ENCODE measurements around the gene RFLNA. TPM values are rescaled to one million over a fixed set of nuclear protein-coding genes. Genes with fewer than 3 reads are reported as not detected.

RFLNA gene
- polyA plus RNA-seq, 1 donor (not counting 4 experiments of a cell fraction or from before 2014, with no cell fraction given): 1.1 TPM

DNA sequence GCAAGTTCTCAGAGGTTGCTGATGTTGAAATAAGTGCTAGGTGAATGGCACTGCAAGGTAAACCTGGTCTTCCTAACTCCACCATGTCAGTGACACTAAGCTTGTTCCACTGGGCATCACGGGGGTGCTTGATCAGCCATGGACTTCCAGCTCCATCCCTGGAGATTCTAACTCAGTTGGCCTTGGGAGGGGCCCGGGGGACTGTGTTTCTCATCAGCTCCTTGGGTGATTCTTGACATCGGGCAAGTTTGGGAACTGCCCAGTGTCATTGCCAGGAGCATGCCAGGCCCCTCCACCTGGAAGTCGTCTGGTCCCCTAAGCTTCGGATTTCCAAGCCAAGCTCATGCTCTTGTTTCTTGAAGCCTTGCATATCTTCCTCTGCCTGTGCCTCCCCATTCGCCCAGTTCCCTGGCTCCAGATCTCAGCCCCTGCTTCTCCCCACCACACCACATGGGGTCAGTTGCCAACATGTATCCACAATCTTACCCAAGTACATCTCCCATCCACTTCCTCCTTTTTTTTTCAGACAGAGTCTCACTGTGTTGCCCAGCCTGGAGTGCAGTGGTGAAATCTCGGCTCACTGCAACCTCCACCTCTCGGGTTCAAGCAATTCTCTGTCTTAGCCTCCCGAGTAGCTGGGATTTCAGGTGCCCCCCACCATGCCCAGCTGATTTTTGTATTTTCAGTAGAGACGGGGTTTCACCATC is 30.7 kb upstream of the RFLNA start:
- dilution Hi-C loops (cut with MboI; ENCODE audit: extremely low pct_ligation_motif_present, low sequenced_read_pairs): no loop called here
- TF ChIP-seq CTCF (optimal IDR thresholded peaks at IDR 0.05 in 1 of 3, IDR thresholded peaks at IDR 0.05 in 1 of 3, conservative IDR thresholded peaks at IDR 0.05 in 1 of 3; ENCODE audit: extremely low read depth in 1 of 3, insufficient read depth in 2 of 3, low read length in 3 of 3) (no peak), EZH2 (IDR thresholded peaks at IDR 0.05; ENCODE audit: low read length) (no peak)
- H3K27me3 ChIP-seq (ENCODE audit: control insufficient read depth, extremely low read depth, insufficient read depth, low read length): peaks cover 27% of the 10 kb centered on the region

GRCh38 chr12:124264879-124265278 is 30.0 kb upstream of the RFLNA start:
- TF ChIP-seq CTCF (optimal IDR thresholded peaks at IDR 0.05 in 1 of 3, IDR thresholded peaks at IDR 0.05 in 1 of 3, conservative IDR thresholded peaks at IDR 0.05 in 1 of 3; ENCODE audit: extremely low read depth in 1 of 3, insufficient read depth in 2 of 3, low read length in 3 of 3) (no peak), EZH2 (IDR thresholded peaks at IDR 0.05; ENCODE audit: low read length) (no peak)
- Histone ChIP-seq H3K27ac (ENCODE audit: control insufficient read depth, insufficient read depth, low read length) (no peak overlapping the region), H3K36me3 (ENCODE audit: control insufficient read depth in 2 of 2, extremely low read depth in 1 of 2, insufficient read depth in 2 of 2, low read length in 2 of 2) (no peaks in the 10 kb centered on the region), H3K9ac (ENCODE audit: control insufficient read depth, extremely low read depth, insufficient read depth, low read length) (no peak overlapping the region), H3K4me2 (ENCODE audit: control insufficient read depth, extremely low read depth, insufficient read depth, low read depth, low read length) (no peak overlapping the region), H3K27me3 (ENCODE audit: control insufficient read depth, extremely low read depth, insufficient read depth, low read length) (peaks cover 20% of the 10 kb centered on the region), H2AFZ (ENCODE audit: control insufficient read depth, low read length) (no peak overlapping the region), H3K9me1 (ENCODE audit: control insufficient read depth, extremely low read depth, insufficient read depth, low read length) (no peaks in the 10 kb centered on the region), H3K4me1 (ENCODE audit: control insufficient read depth, extremely low read depth, insufficient read depth, low read length) (no peaks in the 10 kb centered on the region), H3K9me3 (ENCODE audit: control insufficient read depth, low read depth, low read length) (no peaks in the 10 kb centered on the region), H3K4me3 (ENCODE audit: control insufficient read depth in 2 of 3, extremely low read depth in 1 of 3, insufficient read depth in 2 of 3, low read depth in 1 of 3, low read length in 3 of 3) (no peak overlapping the region), H4K20me1 (ENCODE audit: control insufficient read depth, extremely low read depth, insufficient read depth, low read length) (no peaks in the 10 kb centered on the region), H3K79me2 (ENCODE audit: control insufficient read depth, insufficient read depth, low read length) (no peaks in the 10 kb centered on the region)
- dilution Hi-C loops (cut with MboI; ENCODE audit: extremely low pct_ligation_motif_present, low sequenced_read_pairs): no loop called here
- DNase-seq (ENCODE audit: low read depth, low spot score) (no peak), FAIRE-seq (no peak)

More for the DNA sequence above, 30.7 kb upstream of the RFLNA start:
- H4K20me1 ChIP-seq (ENCODE audit: control insufficient read depth, extremely low read depth, insufficient read depth, low read length): no peaks in the 10 kb centered on the region
- no peak overlapping the region for H3K27ac ChIP-seq (ENCODE audit: control insufficient read depth, insufficient read depth, low read length)
- DNase-seq (ENCODE audit: low read depth, low spot score) (no peak), FAIRE-seq (no peak)
- no peaks in the 10 kb centered on the region for H3K9me3 ChIP-seq (ENCODE audit: control insufficient read depth, low read depth, low read length)
- no peak overlapping the region for H3K4me3 ChIP-seq (ENCODE audit: control insufficient read depth in 2 of 3, extremely low read depth in 1 of 3, insufficient read depth in 2 of 3, low read depth in 1 of 3, low read length in 3 of 3)
- H3K9ac ChIP-seq (ENCODE audit: control insufficient read depth, extremely low read depth, insufficient read depth, low read length): no peak overlapping the region
- no peak overlapping the region for H3K4me2 ChIP-seq (ENCODE audit: control insufficient read depth, extremely low read depth, insufficient read depth, low read depth, low read length)
- no peaks in the 10 kb centered on the region for H3K9me1 ChIP-seq (ENCODE audit: control insufficient read depth, extremely low read depth, insufficient read depth, low read length)
- peaks cover 2% of the 10 kb centered on the region for H3K4me1 ChIP-seq (ENCODE audit: control insufficient read depth, extremely low read depth, insufficient read depth, low read length)
- no peak overlapping the region for H2AFZ ChIP-seq (ENCODE audit: control insufficient read depth, low read length)
- no peaks in the 10 kb centered on the region for H3K36me3 ChIP-seq (ENCODE audit: control insufficient read depth in 2 of 2, extremely low read depth in 1 of 2, insufficient read depth in 2 of 2, low read length in 2 of 2)
- no peaks in the 10 kb centered on the region for H3K79me2 ChIP-seq (ENCODE audit: control insufficient read depth, insufficient read depth, low read length)
